ENCODE results near the gene CORO2B.

CORO2B gene

DNA sequence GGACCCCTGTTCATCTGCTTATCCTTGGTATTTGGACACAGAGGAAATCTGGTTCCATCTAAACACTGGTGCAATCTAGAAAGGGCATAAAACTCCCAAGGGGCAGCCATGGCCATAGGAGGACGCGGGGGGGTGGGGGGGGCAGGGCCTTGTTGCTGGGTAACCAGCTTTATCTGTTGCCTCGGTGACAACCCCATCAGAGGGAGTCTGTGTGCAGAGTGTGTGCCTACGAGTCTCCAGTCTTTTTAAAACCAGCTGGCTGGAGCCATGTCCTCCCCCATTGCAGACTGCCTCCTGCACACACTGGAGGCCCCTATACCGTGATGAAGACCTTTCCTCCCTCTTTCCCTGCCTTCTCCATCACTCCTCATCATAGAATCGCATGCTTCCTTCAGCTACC is 26.4 kb upstream of the CORO2B start:
- H3K4me3 ChIP-seq (ENCODE audit: low read depth, low read length): no peak overlapping the region
- TF ChIP-seq POLR2A (IDR thresholded peaks at IDR 0.05; ENCODE audit: extremely low read depth, insufficient read length) (no peak), MYC (IDR thresholded peaks at IDR 0.05; ENCODE audit: low read depth, low read length) (no peak)
- TF ChIP-seq, protein P1, sequence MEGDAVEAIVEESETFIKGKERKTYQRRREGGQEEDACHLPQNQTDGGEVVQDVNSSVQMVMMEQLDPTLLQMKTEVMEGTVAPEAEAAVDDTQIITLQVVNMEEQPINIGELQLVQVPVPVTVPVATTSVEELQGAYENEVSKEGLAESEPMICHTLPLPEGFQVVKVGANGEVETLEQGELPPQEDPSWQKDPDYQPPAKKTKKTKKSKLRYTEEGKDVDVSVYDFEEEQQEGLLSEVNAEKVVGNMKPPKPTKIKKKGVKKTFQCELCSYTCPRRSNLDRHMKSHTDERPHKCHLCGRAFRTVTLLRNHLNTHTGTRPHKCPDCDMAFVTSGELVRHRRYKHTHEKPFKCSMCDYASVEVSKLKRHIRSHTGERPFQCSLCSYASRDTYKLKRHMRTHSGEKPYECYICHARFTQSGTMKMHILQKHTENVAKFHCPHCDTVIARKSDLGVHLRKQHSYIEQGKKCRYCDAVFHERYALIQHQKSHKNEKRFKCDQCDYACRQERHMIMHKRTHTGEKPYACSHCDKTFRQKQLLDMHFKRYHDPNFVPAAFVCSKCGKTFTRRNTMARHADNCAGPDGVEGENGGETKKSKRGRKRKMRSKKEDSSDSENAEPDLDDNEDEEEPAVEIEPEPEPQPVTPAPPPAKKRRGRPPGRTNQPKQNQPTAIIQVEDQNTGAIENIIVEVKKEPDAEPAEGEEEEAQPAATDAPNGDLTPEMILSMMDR (IDR thresholded peaks at IDR 0.05; ENCODE audit: low read depth, low read length): no peak
- TF ChIP-seq, protein P2, sequence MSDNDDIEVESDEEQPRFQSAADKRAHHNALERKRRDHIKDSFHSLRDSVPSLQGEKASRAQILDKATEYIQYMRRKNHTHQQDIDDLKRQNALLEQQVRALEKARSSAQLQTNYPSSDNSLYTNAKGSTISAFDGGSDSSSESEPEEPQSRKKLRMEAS (IDR thresholded peaks at IDR 0.05; ENCODE audit: low read depth, low read length): no peak
- no peak for DNase-seq (ENCODE audit: low read depth)

DNA sequence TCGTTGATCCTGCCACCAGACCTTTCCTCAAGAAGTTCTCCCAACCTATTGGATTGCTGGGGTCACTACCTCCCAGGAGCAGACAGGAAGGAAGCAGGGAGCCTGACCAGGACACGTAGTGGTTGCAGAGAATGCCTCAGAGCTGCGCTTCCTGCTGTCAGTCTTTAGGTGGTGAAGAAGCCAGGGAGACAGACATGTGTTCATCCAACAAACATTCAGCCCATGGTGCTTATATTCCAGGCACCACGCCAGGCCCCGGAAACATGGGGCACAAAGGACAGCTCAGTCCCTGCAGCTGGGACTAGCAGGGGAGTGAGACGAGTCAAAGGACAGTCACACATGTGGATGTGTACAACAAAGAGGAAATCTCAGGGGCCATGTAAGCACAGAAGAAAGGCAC is 26.0 kb upstream of the CORO2B start:
- DNase-seq (ENCODE audit: low read depth): no peak
- no peak overlapping the region for H3K4me3 ChIP-seq (ENCODE audit: low read depth, low read length)
- TF ChIP-seq MYC (IDR thresholded peaks at IDR 0.05; ENCODE audit: low read depth, low read length): no peak
- TF ChIP-seq POLR2A (IDR thresholded peaks at IDR 0.05; ENCODE audit: extremely low read depth, insufficient read length): no peak
- TF ChIP-seq, protein P2 (IDR thresholded peaks at IDR 0.05; ENCODE audit: low read depth, low read length): no peak
- TF ChIP-seq, protein P1 (IDR thresholded peaks at IDR 0.05; ENCODE audit: low read depth, low read length): no peak

DNA sequence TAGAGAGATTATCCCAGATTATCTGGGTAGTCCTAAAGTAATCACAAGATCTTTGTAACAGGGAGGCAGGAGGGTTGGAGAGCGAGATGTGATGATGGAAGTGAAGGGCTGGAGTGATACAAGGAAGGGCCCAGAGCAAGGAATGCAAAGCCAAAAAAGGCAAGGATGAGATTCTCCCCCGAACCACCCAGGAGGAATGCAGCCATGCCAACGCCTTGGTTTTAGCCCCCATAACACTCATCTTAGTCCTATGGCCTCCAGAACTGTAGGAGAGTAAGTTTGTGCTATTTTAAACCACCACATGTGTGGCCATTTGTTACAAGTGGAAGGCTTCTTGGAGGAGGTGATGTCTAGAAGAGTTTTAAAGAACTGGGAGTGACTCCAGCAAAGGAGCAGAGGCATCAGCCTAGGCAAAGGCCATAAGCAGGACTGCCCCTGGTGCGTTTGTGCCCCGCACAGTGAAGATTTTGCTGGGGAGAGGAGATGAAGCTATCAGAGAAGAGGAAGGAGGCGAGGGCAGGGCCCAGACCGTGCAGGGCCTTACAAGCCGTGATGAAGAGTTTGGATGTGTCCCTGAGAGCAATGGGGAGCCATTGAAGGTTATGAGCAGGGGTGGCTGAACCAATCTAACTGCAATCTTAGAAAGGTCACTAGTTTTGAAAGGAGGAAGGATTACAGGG is 25.3 kb upstream of the CORO2B start:
- DNase-seq (ENCODE audit: low read depth): no peak
- TF ChIP-seq, protein P2 (IDR thresholded peaks at IDR 0.05; ENCODE audit: low read depth, low read length): no peak
- TF ChIP-seq MYC (IDR thresholded peaks at IDR 0.05; ENCODE audit: low read depth, low read length) (no peak), POLR2A (IDR thresholded peaks at IDR 0.05; ENCODE audit: extremely low read depth, insufficient read length) (no peak)
- TF ChIP-seq, protein P1 (IDR thresholded peaks at IDR 0.05; ENCODE audit: low read depth, low read length): no peak
- H3K4me3 ChIP-seq (ENCODE audit: low read depth, low read length): no peak overlapping the region

DNA sequence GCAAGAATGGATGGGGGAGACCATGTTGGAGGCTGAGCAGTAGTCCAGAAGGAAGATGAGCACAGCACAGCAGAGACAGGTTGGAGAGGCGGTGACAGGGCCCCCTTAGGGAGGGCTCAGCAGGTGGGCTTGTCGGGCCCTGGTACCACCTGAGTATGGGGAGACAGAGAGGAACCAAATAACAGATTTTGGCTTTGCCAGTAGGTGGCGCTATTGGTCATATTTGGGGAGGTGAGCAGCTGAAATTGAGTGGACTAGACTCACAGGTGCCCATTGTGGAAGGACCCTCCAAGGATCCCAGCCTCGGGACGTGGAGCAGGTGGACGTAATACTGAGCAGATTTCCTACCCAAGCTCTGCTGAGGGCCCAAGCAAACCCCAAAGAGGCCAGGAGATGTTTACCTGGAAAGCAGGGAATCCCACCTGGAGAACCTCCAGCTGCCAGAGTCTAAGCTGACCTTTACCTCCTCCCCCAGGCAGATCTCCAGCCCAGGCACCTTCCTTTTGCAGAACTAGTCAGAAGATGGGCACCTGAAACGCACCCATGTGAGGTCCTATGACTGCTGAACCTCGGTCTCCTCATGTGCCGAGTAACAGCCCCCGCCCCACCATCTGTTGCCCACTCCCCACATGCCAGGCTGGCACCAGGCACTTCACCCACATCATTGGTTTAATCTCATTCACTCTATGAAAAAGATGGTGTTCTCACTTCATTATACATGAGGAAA is 24.6 kb upstream of the CORO2B start:
- no peak overlapping the region for H3K4me3 ChIP-seq (ENCODE audit: low read depth, low read length)
- TF ChIP-seq, protein P1 (IDR thresholded peaks at IDR 0.05; ENCODE audit: low read depth, low read length): peak; percentile 70
- TF ChIP-seq MYC (IDR thresholded peaks at IDR 0.05; ENCODE audit: low read depth, low read length): 0 out of 2 replicates have a peak, but pooled peaks have one; percentile 12
- TF ChIP-seq, protein P2 (IDR thresholded peaks at IDR 0.05; ENCODE audit: low read depth, low read length): peak; percentile 7; the same call in 1 of the 2 replicates
- TF ChIP-seq POLR2A (IDR thresholded peaks at IDR 0.05; ENCODE audit: extremely low read depth, insufficient read length): no peak

DNA sequence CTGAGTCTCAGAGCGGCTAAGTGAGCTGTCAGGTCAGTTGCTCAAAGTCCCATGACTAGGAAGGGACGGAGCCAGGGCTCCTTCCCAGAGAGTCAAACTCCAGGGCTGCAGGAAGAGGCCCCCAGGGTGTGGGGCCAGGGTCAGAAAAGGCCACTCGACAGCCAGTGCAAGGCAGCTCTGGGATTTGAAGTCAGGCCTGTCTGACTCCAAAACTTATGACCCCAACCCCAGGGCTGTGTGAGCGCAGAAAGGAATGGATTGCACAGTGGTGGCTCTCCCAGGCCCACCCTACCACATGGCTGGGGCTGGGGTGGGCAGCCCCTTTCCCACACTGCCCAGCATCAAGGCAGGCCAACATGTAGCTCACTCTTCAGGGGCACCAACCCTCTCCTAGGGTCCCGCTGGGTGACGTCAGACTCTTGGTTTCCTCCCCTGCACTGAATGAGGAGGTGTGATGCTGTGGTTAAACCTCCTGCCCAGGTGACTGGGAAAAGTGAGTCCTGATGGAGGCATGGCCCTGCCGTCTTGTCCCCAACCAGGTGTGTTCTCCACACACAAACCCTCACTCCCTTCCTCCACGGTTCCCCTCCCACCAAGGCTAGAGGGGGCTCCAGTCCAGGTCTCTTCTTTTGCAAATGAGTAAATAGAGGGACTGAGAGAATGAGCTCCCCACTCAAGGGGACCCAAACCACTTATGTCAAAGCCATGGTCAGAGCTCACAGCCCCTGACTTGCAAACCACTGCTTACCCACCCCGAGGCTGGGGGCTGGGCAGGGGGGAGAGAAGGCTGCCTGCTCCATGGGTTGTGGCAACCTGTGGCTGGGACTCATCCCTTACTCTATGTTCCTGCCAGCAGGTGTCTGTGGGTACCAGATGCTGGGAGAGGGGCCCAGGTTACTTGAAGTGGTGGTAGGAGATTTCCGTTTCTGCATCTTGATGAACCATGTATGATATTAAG is 23.8 kb upstream of the CORO2B start:
- DNase-seq (ENCODE audit: low read depth): no peak
- no peak for TF ChIP-seq MYC (IDR thresholded peaks at IDR 0.05; ENCODE audit: low read depth, low read length)
- TF ChIP-seq, protein P1 (IDR thresholded peaks at IDR 0.05; ENCODE audit: low read depth, low read length): no peak
- TF ChIP-seq, protein P2 (IDR thresholded peaks at IDR 0.05; ENCODE audit: low read depth, low read length): no peak
- TF ChIP-seq POLR2A (IDR thresholded peaks at IDR 0.05; ENCODE audit: extremely low read depth, insufficient read length): no peak
- H3K4me3 ChIP-seq (ENCODE audit: low read depth, low read length): no peak overlapping the region

More for the DNA sequence above, 24.6 kb upstream of the CORO2B start:
- peak; percentile 64 for DNase-seq (ENCODE audit: low read depth)
